ENCODE results near the gene JAK2.

Gene JAK2

GRCh38 chr9:5112646-5113045, 127.6 kb downstream of the JAK2 start:
- Mint-ChIP-seq H3K9me3 (no peaks in the 10 kb centered on the region), H3K27ac (no peak overlapping the region), H3K4me1 (ENCODE audit: low read depth) (no peaks in the 10 kb centered on the region), H3K4me3 (no peak overlapping the region), H3K36me3 (ENCODE audit: low read depth) (peaks cover 50% of the 10 kb centered on the region), H3K27me3 (no peaks in the 10 kb centered on the region)
- DNase-seq = no peak

GRCh38 chr9:5113523-5113922, 128.5 kb downstream of the JAK2 start:
- H3K27ac Mint-ChIP-seq = no peak overlapping the region
- H3K4me3 Mint-ChIP-seq = no peak overlapping the region
- DNase-seq = no peak
- H3K4me1 Mint-ChIP-seq (ENCODE audit: low read depth) = no peaks in the 10 kb centered on the region
- H3K9me3 Mint-ChIP-seq = no peaks in the 10 kb centered on the region
- H3K27me3 Mint-ChIP-seq = no peaks in the 10 kb centered on the region
- H3K36me3 Mint-ChIP-seq (ENCODE audit: low read depth) = peaks cover 54% of the 10 kb centered on the region

- DNase-seq = no peak
- Mint-ChIP-seq H3K27me3 (no peaks in the 10 kb centered on the region), H3K4me3 (no peak overlapping the region), H3K4me1 (ENCODE audit: low read depth) (no peaks in the 10 kb centered on the region), H3K9me3 (no peaks in the 10 kb centered on the region), H3K27ac (no peak overlapping the region), H3K36me3 (ENCODE audit: low read depth) (peaks cover 56% of the 10 kb centered on the region)
Measured at GRCh38 chr9:5113994-5114748, 129.1 kb downstream of the JAK2 start.

- Mint-ChIP-seq H3K36me3 (ENCODE audit: low read depth) (peaks cover 67% of the 10 kb centered on the region), H3K9me3 (no peaks in the 10 kb centered on the region), H3K4me1 (ENCODE audit: low read depth) (no peaks in the 10 kb centered on the region), H3K4me3 (no peak overlapping the region), H3K27ac (no peak overlapping the region), H3K27me3 (no peaks in the 10 kb centered on the region)
- DNase-seq = no peak
Measured at GRCh38 chr9:5122116-5122515, 137.0 kb downstream of the JAK2 start.

- Mint-ChIP-seq H3K36me3 (ENCODE audit: low read depth) (peaks cover 69% of the 10 kb centered on the region), H3K27me3 (no peaks in the 10 kb centered on the region), H3K9me3 (no peaks in the 10 kb centered on the region), H3K4me1 (ENCODE audit: low read depth) (no peaks in the 10 kb centered on the region), H3K4me3 (no peak overlapping the region), H3K27ac (no peak overlapping the region)
- DNase-seq = no peak
Measured at GRCh38 chr9:5122516-5122915, 137.4 kb downstream of the JAK2 start.

- no peak overlapping the region for H3K27ac Mint-ChIP-seq
- H3K4me1 Mint-ChIP-seq (ENCODE audit: low read depth) = peaks cover 10% of the 10 kb centered on the region
- DNase-seq = no peak
- H3K36me3 Mint-ChIP-seq (ENCODE audit: low read depth) = peaks cover 60% of the 10 kb centered on the region
- H3K9me3 Mint-ChIP-seq = peaks cover 29% of the 10 kb centered on the region
- no peaks in the 10 kb centered on the region for H3K27me3 Mint-ChIP-seq
- H3K4me3 Mint-ChIP-seq = no peak overlapping the region
Measured at GRCh38 chr9:5140151-5140550, 155.1 kb downstream of the JAK2 start.

GRCh38 chr9:5144217-5144616, 159.1 kb downstream of the JAK2 start:
- Mint-ChIP-seq H3K27ac (no peak overlapping the region), H3K36me3 (ENCODE audit: low read depth) (peaks cover 85% of the 10 kb centered on the region), H3K27me3 (no peaks in the 10 kb centered on the region), H3K4me1 (ENCODE audit: low read depth) (peaks cover 10% of the 10 kb centered on the region), H3K9me3 (peaks cover 22% of the 10 kb centered on the region), H3K4me3 (no peak overlapping the region)
- DNase-seq = no peak

- H3K4me1 Mint-ChIP-seq (ENCODE audit: low read depth) = no peaks in the 10 kb centered on the region
- no peak overlapping the region for H3K27ac Mint-ChIP-seq
- no peak for DNase-seq
- no peak overlapping the region for H3K4me3 Mint-ChIP-seq
- no peaks in the 10 kb centered on the region for H3K27me3 Mint-ChIP-seq
- H3K36me3 Mint-ChIP-seq (ENCODE audit: low read depth) = peaks cover 91% of the 10 kb centered on the region
- H3K9me3 Mint-ChIP-seq = peaks cover 30% of the 10 kb centered on the region
Measured at GRCh38 chr9:5146241-5146640, 161.2 kb downstream of the JAK2 start.

Measured in activated T-cell treated with anti-CD3 and anti-CD28 coated beads, Interleukin-2, amount 50 U/mL, for 24 hours (primary cell).